Activated CD4-positive, alpha-beta T cell treated with anti-CD3 and anti-CD28 coated beads for 1 hour (primary cell): ENCODE data around the gene IL36B.

Source experiments
- DNase-seq: peaks from one replicate; pipeline ENCODE4 v3.0.0-alpha.2; 2020

Gene IL36B

GRCh38 chr2:113005030-113005509, 47.6 kb downstream of the IL36B start, which contains the start of gene IL36A:
Gene IL36A, plus strand, starts transcription at chr2:113005459. Its CDS starts 413 bp downstream, at chr2:113005872.
- DNase-seq = no peak

GRCh38 chr2:113002677-113003076, 50.0 kb downstream of the IL36B start:
- DNase-seq = no peak

DNA sequence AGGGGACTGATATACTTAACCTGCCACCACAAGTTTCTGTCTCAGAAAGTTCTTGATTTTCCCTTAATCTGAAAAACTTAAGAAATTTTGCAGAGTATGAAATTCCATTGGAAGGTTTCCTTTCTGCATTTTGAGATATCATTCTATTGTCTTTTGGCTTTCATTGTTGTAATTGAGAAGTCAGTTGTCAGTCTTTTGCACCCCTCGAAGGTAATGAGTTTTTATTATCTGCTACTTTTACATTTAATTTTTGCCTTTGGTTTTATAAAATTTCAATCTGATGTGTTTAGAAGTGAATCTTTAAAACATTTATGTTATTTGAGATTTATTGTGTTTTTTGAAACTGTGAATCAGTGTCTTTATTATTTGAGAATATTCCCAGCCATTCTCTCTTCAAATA, 52.2 kb downstream of the IL36B start:
- no peak for DNase-seq

GRCh38 chr2:112997151-112997550, 55.5 kb downstream of the IL36B start:
- DNase-seq = no peak

- peak; percentile 49 for DNase-seq
These were observed 56.0 kb downstream of the IL36B start for GRCh38 chr2:112996635-112997034.

DNA sequence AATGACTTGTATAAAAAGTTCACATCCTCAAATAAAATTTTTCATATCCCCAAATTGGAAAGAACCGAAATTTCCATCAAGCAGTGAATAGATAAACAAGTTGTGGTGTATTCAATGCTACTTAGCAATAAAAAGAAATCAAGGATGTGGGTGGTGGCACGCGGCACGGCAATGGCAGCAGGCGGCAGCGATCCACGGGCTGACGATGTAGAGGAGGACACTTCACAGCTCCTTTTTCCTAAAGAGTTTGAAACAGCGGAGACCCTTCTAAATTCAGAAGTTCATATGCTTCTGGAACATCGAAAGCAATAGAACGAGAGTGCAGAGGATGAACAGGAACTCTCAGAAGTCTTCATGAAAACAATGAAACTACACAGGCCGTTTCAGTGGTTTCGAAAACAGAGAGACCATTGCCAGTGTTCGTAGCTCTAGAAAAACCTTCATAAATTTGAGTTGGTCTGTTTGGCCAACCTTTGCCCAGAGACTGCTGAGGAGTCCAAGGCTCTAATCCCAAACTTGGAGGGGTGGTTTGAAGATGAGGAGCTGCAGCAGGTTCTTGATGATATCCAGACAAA, 57.2 kb downstream of the IL36B start:
- no peak for DNase-seq

DNA sequence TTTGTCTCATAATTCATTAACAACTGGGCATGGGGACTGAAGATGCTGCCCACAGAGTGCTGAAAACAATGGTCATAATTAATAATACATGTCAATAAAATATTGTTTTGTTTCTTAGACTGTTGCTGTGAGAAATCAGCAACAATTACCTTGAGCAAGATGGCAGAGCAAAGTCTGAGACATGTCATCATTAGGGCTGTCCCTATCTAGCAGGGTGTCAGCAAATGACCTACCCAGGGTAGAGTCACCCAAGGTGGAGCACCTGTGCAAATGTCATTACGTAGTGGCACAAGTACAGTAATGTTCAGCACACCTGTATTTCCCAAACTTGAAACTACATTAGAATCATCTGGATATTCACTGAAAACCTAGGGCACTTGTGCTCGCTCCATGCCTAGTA, 58.0 kb downstream of the IL36B start:
- DNase-seq = no peak

GRCh38 chr2:112993831-112994230, 58.8 kb downstream of the IL36B start:
- DNase-seq = no peak

DNA sequence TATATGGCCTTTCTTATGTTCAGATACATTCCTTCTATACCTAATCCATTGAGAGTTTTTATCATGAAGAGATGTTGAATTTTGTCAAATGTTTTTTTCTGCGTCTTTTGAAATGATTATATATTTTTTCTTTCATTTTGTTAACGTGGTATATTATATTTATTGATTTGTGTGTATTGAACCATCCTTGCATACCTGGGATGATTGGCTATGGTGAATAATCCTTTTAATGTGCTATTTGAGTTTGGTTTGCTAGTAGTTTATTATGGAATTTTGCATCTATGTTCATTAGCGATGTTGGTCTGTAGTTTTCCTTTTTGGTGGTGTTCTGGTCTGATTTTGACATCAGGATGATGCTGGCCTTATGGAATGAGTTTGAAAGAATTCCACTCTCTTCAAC, 63.1 kb downstream of the IL36B start:
- DNase-seq = no peak

- no peak for DNase-seq
These were observed 67.6 kb downstream of the IL36B start for GRCh38 chr2:112985090-112985489.

- DNase-seq = no peak
These were observed 72.1 kb downstream of the IL36B start for GRCh38 chr2:112980537-112980936.

DNA sequence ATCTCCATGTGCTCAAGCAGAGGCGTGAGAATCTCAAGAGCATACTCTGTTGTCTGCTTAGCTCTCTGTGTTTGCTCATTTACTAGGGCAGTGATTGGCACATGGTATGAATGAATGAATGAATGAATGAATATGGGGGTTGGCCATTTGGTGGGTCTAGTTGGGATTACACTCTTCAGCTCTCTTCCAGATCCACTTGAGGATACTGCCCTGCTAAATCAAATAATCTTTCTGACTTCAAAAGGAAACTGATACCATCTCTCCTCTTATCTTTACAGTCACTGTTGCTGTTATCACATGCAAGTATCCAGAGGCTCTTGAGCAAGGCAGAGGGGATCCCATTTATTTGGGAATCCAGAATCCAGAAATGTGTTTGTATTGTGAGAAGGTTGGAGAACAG, 72.9 kb downstream of the IL36B start:
- no peak for DNase-seq

GRCh38 chr2:112977559-112978056, 75.1 kb downstream of the IL36B start, which contains the start of gene IL36G:
Gene IL36G, plus strand, starts transcription at chr2:112978006. Its CDS starts 633 bp downstream, at chr2:112978639.
- DNase-seq = no peak
